ENCODE data around the gene MSS51.

The MSS51 gene

GRCh38 chr10:73460897-73461296 lies 27.5 kb upstream of the MSS51 start:
- no peak overlapping the region for H3K4me3 ChIP-seq (ENCODE audit: low read depth, low read length)
- no peak for DNase-seq (ENCODE audit: low read depth)
- no peak for TF ChIP-seq CTCF (IDR thresholded peaks at IDR 0.05; ENCODE audit: insufficient read depth, low read depth, low read length, missing control alignments)

DNA sequence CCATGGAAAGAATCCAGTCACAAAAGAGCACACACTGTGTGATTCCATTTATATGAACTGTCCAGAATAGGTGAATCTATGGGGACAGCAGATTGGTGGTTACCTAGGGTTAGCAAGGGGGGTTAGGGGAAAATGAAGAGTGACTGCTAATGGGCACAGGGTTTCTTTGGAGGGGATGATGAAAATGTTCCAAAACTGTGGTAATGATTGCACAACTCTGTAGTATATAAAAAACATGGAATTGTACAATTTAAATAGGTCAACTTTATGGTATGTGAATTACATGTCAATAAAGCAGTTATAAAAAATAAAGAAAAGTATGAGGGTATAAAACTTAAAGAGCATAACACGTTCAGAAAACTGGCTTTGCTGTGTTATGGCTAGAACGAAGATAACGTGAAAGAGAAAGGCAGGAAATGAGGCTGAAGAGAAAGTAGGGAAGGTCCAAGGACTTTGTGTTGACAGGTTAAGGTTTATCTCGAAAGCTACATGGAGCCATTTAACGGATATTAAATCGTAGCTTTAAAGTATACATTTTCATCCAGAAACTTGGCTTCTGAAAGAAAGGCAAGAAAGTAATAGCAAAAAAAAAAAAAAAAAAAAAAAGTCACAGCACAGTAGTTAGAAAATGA lies 26.4 kb upstream of the MSS51 start:
- no peak overlapping the region for H3K4me3 ChIP-seq (ENCODE audit: low read depth, low read length)
- TF ChIP-seq CTCF (IDR thresholded peaks at IDR 0.05; ENCODE audit: insufficient read depth, low read depth, low read length, missing control alignments) = no peak
- DNase-seq (ENCODE audit: low read depth) = no peak

DNA sequence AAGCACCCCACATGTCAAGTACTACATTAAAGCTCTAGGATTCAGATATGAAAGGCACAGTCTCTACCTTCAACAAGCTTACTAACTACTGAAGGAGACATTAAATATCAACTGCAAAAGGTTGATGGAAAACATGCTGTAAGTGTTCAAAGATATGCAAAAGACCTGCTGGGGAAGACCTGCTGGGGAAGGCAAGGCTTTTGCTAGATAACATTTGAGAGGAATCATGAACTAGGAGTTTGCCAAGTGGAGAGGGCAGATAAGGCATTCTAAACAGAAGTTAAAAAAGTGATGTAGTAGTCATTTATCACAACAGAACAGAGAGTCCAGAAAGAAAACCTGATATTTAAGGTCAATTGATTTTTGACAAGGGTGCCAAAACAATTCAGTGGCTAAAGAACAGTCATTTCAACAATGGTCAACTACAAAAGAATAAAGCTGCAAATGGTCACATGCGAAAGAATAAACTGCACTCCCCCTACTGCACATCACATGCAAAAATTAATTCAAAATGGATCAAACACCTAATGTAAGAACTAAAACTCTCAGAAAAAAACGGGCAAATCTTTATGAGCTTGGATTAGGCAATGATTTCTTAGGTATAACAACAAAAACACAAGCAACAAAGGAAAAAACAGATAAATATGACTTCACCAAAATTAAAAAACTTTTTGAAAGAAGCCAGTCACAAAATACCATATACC lies 23.0 kb upstream of the MSS51 start:
- TF ChIP-seq CTCF (IDR thresholded peaks at IDR 0.05; ENCODE audit: insufficient read depth, low read depth, low read length, missing control alignments) = no peak
- no peak for DNase-seq (ENCODE audit: low read depth)
- H3K4me3 ChIP-seq (ENCODE audit: low read depth, low read length) = no peak overlapping the region

- DNase-seq (ENCODE audit: low read depth) = no peak
- TF ChIP-seq CTCF (IDR thresholded peaks at IDR 0.05; ENCODE audit: insufficient read depth, low read depth, low read length, missing control alignments) = no peak
- no peak overlapping the region for H3K4me3 ChIP-seq (ENCODE audit: low read depth, low read length)
These were observed 15.8 kb upstream of the MSS51 start for GRCh38 chr10:73449113-73449512.

GRCh38 chr10:73448384-73448783 lies 15.0 kb upstream of the MSS51 start:
- no peak for DNase-seq (ENCODE audit: low read depth)
- TF ChIP-seq CTCF (IDR thresholded peaks at IDR 0.05; ENCODE audit: insufficient read depth, low read depth, low read length, missing control alignments) = no peak

DNA sequence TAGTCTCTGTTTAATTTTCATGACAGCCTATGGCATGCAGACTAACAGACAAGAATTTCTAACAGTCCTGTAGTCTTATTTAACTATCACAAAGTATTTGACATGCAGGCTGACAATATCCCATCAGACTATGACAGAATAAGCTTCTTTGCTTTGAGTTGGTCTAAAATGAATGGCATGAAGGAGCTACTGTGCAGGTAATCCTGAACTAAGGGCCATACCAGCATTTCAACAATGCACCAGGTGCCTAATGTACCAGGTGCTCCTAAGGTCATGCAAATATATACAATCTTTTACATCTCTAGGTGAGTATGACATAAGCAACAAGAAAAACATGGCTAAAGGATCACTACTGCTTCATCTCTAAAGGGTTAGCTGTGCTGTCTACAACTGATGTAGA lies 13.6 kb upstream of the MSS51 start:
- TF ChIP-seq CTCF (IDR thresholded peaks at IDR 0.05; ENCODE audit: insufficient read depth, low read depth, low read length, missing control alignments) = no peak
- H3K4me3 ChIP-seq (ENCODE audit: low read depth, low read length) = no peak overlapping the region
- no peak for DNase-seq (ENCODE audit: low read depth)

More at GRCh38 chr10:73448384-73448783, 15.0 kb upstream of the MSS51 start:
- no peak overlapping the region for H3K4me3 ChIP-seq (ENCODE audit: low read depth, low read length)
